Stimulated activated naive CD8-positive, alpha-beta T cell treated with anti-CD3 and anti-CD28 coated beads, Interleukin-15, Interleukin-2, amounts not matched to agents 100 U/mL and 50 U/mL, for 24 hours (primary cell): Measurements from ENCODE around the gene BPIFB2.
A peak's percentile ranks its signal among the peaks of the same experiment; 100 is the strongest.
"Not testable (repeated sequence)": the region's sequence is repeated elsewhere in the genome, so short reads cannot be mapped to it uniquely, and the experiment has no call there.

ENCODE experiments used
- ATAC-seq: fragments of 150-1000 bp; cut with Tn5 transposase; one replicate; pipeline ENCODE4 v1.10.0; 2021
- DNase-seq: peaks from one replicate; pipeline ENCODE4 v3.0.0; 2021

The BPIFB2 gene

GRCh38 chr20:32971703-32972161 lies 35.8 kb upstream of the BPIFB2 start:
- DNase-seq, result peak; percentile 34
- peak; percentile 6 for ATAC-seq

GRCh38 chr20:32972181-32973076 lies 35.1 kb upstream of the BPIFB2 start:
- DNase-seq (peak; percentile 80), ATAC-seq (peak; percentile 87)

- DNase-seq (peak; percentile 18), ATAC-seq (no peak)
These were observed 34.3 kb upstream of the BPIFB2 start for GRCh38 chr20:32973077-32973717.

GRCh38 chr20:32974204-32975064 lies 33.1 kb upstream of the BPIFB2 start:
- not testable (repeated sequence) for DNase-seq, ATAC-seq

- not testable (repeated sequence) for DNase-seq, ATAC-seq
These were observed 32.4 kb upstream of the BPIFB2 start for GRCh38 chr20:32975121-32975520.

GRCh38 chr20:32975698-32976674 lies 31.5 kb upstream of the BPIFB2 start:
- DNase-seq, result no peak
- ATAC-seq, result no peak

DNA sequence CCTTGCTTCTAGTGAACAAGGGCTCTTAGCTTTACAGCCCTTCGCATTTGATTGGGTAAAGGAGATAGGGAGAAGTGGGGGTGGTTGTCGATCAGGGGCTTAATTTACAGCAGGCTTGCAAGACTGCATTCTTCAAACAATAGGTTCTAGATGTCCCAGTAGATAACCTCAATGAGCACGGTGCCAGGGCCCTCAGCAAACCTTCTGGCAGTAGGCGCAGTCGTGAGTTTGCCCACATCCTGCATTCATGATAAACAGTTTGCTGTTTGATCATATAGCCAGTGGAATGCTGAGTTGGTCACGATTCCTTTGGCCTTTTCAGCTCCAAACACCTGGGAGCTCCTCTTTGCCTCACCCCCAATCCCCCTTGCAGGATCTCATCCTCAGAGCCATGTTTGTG lies 30.8 kb upstream of the BPIFB2 start:
- no peak for DNase-seq
- ATAC-seq, result no peak

GRCh38 chr20:32977281-32978008 lies 30.1 kb upstream of the BPIFB2 start:
- DNase-seq (no peak), ATAC-seq (no peak)

DNA sequence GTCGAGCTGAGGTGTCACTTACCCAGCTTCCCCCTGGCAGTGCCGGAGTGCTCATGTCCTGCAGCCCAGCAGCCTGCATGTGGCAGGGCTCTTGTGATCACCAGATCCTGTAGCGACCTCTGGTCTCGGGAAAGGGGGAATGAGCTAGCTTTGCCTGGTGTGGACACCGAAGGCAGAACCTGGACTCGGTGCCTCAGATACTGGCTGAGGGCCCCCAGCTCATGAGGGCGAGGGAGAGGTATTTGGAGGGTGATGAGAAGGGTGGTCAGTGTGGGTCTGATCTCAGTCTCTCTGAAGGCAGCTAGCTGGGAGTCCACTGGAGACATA lies 29.5 kb upstream of the BPIFB2 start:
- DNase-seq (no peak), ATAC-seq (no peak)

DNA sequence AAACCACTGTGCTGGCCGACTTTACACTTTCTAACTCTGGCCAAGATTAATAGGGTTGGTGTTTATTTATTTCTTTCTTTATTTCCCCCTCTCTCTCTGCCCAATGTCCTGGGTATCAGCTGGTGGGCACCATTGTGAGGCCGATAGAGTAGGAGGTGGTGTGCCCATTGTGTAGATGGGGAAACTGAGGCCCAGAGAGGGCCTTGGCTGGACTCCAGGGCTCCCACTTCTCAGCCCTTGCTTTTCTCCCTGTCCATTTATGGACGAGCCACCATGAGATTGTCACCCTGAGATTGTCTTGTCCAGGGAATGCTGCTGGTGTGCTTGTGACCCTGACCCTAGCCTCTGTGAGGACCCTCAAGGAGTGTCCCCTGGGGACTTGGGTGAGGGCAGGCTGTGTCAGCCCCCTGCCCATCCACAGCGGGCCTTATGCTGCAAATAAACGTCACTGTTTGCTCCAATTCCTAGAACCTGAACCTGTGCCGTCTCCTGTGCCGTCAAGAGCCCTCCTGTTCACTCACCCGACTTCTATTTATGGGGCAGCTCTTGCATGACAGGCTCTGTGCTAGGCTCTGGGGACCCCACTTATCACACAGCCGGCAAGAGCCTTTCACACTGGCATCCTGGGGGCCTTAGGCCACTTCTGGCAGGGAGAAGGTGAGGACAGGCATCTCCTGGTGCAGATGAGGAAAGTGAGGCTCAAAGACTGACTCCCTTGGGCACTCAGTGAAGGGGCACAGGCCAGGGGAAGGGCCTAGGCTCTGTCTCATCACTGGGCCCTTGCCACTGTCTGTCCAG lies 28.1 kb upstream of the BPIFB2 start:
- ATAC-seq, result no peak
- DNase-seq, result no peak

DNA sequence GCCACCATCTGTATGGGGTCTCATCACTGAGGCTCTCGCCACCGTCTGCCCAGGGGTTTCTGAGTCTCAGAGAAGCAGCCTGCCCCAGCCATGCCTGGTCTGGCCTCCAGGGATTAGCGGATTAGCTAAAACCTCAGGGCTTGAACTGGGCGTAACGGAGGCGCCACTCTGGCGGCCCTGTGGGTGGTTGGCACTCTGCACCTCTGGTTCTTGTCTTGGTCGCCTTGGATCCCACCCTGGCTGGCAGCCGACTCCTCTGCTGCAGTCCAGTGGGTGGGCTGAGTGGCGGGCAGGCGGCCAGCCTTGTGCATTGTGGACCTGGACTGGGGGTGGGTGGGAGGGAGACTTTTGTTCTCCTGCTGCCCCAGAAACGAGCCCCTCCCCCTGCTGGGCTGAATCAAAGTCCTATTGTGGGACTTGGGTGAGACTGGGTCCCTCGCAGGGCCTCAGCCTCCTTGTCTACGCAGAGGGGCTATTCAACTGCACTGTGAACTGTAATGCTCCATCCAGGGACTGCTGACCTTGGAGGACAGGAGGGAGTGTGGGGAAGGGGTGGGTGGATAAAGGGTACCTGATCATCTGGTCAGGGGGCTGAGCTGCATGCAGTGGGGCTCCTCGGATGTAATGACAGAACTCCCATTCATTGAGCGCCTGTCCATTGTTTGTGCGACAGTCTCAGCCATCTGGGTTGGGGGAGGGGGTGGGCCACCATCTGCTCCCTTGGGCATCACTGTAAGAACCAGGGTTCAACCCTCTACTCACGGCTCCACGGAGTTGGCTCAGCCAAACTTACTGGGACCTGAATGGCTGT lies 27.2 kb upstream of the BPIFB2 start:
- no peak for ATAC-seq

GRCh38 chr20:32980990-32981389 lies 26.5 kb upstream of the BPIFB2 start:
- ATAC-seq, result no peak

More for the DNA sequence above, 27.2 kb upstream of the BPIFB2 start:
- no peak for DNase-seq

GRCh38 chr20:32982617-32983458 lies 24.7 kb upstream of the BPIFB2 start:
- no peak for DNase-seq

More at GRCh38 chr20:32980990-32981389, 26.5 kb upstream of the BPIFB2 start:
- DNase-seq, result no peak

DNA sequence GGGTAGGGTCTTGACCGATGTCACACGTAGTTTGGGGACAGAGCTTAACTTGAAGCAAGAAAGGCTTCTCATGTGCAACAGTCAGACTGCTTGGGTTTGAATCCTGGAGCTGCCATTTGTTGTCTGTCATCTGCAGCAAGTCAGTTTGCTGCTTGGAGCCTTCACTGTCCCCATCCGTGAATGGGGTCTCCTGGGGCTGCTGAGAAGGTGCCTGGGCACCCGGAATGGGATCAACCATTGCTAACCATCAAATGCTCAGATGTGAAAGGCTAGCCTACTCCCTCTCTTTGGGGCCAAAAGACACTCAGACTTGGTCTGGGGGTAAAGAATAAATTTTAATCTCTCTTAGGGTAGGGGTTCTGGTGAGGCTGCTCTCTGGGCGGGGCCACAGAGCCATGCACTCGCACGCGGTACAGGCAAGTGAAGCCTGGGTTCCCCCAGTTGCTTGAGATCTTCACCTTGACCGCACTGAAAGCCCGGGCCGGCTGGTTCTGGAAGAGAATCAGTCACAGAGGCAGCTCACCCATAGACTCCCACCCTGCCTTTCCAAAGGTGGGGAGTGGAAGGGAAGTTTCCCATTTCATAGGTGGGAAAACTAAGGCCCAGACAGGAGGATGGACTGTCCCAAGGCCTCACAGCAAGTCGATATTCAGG lies 23.9 kb upstream of the BPIFB2 start:
- ATAC-seq (no peak), DNase-seq (no peak)

More at GRCh38 chr20:32982617-32983458, 24.7 kb upstream of the BPIFB2 start:
- ATAC-seq, result no peak

- DNase-seq (no peak), ATAC-seq (no peak)
These were observed 23.3 kb upstream of the BPIFB2 start for GRCh38 chr20:32984196-32984595.

- no peak for ATAC-seq
- no peak for DNase-seq
These were observed 22.7 kb upstream of the BPIFB2 start for GRCh38 chr20:32984631-32985354.

- no peak for ATAC-seq
These were observed 21.9 kb upstream of the BPIFB2 start for GRCh38 chr20:32985596-32985995.

More at GRCh38 chr20:32985596-32985995, 21.9 kb upstream of the BPIFB2 start:
- no peak for DNase-seq
